Endometrial microvascular endothelial cells (primary cell): Measurements from ENCODE around the gene DIPK1C. TPM values are rescaled to one million over a fixed set of nuclear protein-coding genes. Genes with fewer than 3 reads are reported as not detected.
"Not testable (repeated sequence)": the region's sequence is repeated elsewhere in the genome, so short reads cannot be mapped to it uniquely, and the experiment has no call there.

Experiments used
- in situ Hi-C: cut with HindIII; loops from 2 replicates; pipeline ENCODE4 v1.10.0; 2017; ENCODE audit warnings: low sequenced_read_pairs, low pct_unique_long_range_greater_than_20kb; ENCODE audit errors: inconsistent ontology term
- total RNA-seq: library from RNA; depleted of rRNA; stranded (reverse); fragments of >200 nt; gene quantifications from one replicate; pipeline ENCODE4 v1.2.3, GENCODE V29; 2015; ENCODE audit errors: inconsistent ontology term

The DIPK1C gene
- not detected for total RNA-seq

GRCh38 chr18:74457043-74457724 lies at the start of gene DIPK1C:
Gene DIPK1C, minus strand, starts transcription at chr18:74457308. Its CDS starts 49 bp downstream, at chr18:74457259.
- in situ Hi-C loops: loop anchor here (25.0 kb wide), 1 partner anchor 270 kb away; no protein-coding TSS in a partner anchor

GRCh38 chr18:74506448-74507084 lies 49.5 kb upstream of the DIPK1C start:
- in situ Hi-C loops: no loop called here

DNA sequence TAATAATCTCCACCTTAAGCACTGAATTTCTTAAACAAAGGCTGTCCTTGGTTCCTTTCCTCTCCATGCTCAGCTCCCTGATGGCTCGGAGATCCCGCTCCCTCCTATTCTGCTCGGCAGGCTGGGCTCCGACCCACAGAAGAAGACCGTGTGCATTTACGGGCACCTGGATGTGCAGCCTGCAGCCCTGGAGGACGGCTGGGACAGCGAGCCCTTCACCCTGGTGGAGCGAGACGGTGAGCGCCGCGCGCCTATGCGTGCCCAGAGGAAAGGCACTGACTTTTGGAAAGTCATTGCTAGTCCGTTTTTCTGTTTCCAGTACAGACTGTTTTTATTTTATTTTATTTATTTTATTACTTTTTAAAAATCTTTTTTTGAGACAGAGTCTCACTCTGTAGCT lies 48.7 kb upstream of the DIPK1C start:
- in situ Hi-C loops: no loop called here

GRCh38 chr18:74503137-74503536 lies 46.0 kb upstream of the DIPK1C start:
- in situ Hi-C loops: no loop called here

- in situ Hi-C loops: no loop called here
Observed at GRCh38 chr18:74501386-74501785, 44.3 kb upstream of the DIPK1C start.

DNA sequence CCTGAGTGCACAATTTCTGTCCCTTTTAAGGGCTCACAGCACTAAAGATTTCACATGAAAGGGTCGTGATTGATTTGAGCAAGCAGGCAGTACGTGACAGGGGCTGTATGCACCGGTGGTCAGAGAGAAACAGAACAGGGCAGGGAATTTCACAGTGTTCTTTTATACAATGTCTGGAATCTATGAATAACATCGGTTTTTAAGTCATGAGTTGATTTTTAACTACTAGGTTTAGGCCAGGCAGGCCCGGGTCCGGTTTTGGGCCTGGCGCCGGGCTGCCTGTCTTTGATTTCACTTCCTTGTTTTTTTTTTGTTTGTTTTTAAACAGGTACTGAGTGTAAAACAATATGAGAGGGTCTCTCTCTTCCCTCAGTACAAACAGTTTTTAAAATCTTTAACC lies 43.7 kb upstream of the DIPK1C start:
- in situ Hi-C loops: not testable (repeated sequence)

DNA sequence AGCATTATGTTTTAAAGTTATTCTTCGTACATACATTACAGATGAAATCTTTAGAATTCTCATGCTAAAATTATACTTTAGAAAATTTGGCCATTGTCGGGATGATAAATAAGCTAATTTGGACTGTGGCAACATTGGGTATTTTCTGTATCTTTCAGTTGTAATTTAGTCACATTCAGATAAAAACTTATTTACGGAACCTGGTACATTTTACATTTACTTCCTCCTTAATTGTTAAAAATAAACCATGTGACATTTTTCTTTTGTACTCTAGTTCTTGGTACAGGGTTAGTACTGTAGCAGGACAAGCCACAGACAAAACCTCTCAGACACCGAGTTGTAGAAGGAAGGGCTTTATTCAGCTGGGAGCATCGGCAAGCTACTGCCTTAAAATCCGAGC lies 43.3 kb upstream of the DIPK1C start:
- in situ Hi-C loops: no loop called here

DNA sequence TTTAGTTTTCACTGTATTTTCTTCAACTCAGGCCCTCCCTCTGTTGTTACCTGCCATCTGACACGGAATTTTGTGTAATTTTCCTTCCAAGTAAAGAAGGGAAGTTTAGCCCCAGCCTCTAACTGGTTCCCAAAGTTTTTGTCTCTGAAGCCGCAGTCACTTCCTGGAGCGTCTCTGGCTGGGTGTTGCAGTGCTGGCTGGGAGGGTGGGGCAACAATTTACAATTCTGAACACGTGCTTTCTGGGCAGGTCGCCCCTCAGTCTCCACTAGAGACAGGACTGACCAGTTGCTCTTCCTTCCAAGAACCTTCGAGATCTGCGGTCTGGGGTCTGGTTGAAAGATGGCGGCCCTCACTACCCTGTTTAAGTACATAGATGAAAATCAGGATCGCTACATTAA lies 42.5 kb upstream of the DIPK1C start:
- in situ Hi-C loops: no loop called here

GRCh38 chr18:74498712-74499627 lies 41.9 kb upstream of the DIPK1C start:
- in situ Hi-C loops: no loop called here

- in situ Hi-C loops: no loop called here
Observed at GRCh38 chr18:74497778-74498177, 40.7 kb upstream of the DIPK1C start.

- in situ Hi-C loops: no loop called here
Observed at GRCh38 chr18:74497324-74497676, 40.2 kb upstream of the DIPK1C start.

GRCh38 chr18:74496508-74497323 lies 39.6 kb upstream of the DIPK1C start:
- in situ Hi-C loops: no loop called here

DNA sequence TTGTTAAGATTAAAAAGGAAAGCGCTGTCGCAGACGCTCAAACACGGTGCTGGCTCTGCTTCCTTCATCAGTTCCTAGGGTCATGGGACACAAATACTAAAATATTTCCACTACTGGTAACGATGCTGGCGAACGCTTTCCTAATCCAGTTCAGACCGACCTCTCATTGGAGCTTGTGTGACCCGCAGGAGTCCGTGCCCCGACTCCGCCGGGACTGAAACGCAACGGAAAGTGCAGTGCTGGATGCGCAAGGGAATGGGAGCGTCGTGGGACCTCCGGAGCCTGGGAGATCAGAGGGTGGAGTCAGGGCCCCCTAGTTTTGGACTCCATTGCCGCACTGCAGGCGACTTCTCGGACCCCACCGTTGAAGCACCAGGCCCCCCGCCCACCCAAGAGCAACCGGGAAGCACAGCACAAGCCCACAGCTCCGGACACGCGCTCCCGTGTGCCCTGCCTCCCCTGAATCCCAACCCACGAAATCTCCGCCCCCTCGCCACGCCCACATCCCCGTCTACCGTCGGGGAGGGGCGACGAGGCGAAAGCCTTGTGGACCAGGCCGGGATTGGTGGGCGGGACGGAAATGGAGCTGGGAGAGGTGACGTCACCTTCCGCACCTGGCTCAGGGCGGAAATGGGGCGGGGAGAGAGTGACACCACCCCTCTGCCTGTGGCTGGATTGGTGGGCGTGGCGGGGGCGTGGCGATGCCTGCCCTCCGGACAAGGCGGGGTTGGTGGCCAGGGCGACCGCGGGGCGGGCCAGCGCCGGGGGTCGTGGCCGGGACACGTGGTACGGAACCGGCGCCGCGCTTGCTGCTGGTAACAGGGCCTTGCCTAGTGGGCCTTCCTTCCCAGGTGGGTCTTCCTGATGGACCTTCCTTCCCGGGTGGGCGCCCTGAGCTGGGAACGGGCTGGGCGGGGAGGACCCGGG lies 38.7 kb upstream of the DIPK1C start, which contains the start of gene CNDP2:
Gene CNDP2 (plus strand): TSS at position 783 of the 927 bp plus-strand sequence. CDS start 3,611 bp downstream, outside the sequence.
- in situ Hi-C loops: no loop called here

DNA sequence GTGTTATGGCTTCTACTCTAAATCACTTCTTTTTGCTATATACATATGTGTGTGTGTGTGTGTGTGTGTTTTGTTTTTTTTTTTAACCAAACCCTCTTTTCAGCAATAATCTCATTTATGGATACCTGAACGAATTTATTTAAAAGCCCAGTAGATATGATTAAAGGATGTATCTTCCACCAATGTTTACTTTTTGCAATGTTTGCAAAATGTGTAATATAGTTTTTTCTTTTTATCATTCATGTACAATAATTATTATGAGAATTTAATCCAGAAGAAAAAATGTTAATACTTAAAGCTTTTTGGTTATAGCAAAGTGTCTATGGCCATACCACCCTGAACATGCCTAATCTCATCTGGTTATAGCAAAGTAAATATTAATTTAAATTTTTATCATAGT lies 37.4 kb upstream of the DIPK1C start:
- in situ Hi-C loops: no loop called here

- in situ Hi-C loops: no loop called here
Observed at GRCh38 chr18:74493689-74494088, 36.6 kb upstream of the DIPK1C start.

DNA sequence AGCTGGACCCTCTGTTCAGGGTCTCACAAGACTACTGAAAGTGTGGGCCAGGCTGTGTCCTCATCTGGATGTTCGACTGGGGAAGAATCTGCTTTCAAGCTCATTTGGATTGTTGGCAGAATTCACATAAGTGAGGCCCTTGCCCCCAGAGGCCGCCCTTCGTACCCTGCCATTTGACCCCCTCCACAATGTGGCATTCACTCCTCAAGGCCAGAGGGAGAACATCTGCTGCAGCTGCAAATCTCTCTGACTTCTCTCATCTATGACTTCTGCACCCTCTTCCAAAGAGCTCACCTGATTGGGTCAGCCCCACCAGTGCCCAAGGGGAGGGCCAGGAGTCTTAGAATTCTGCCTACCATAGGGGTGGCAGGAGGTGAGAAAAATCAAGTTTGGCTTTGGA lies 35.2 kb upstream of the DIPK1C start:
- in situ Hi-C loops: no loop called here

DNA sequence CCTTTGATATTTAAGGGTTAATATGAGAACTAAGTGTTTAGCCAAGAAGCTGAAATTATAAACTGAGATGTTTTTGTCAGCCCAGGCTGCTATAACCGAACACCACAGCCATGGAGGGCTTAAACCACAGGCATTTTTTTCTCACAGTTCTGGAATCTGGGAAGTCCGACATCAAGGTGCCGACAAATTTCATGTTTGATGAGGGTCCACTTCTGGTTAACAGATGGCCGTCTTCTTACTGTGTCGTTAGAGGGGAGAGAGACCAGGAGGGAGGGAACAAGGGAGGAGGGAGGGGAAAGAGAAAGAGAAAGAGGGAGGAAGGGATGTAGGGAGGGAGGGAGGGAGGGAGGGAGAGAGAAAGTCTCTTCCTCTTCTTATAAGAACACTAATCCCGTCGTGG lies 32.6 kb upstream of the DIPK1C start:
- in situ Hi-C loops: no loop called here

DNA sequence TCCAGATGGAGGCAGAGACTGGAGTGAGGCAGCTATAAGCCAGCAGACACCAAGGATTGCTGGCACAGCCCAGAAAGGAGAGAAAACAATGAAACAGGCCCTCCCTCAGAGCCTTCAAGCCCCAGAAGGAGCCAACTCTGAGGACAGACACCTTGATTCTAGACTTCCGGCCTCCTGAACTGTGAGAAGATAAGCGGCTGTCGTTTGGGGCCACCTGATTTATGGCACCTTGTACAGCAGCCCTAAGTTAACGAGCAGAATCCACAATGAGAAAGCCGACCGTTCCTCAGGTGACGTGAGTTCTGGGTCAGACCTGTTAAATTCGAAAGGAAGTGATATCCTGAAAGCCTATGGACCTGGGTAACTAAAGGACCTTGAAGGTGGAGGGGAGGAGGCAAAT lies 31.8 kb upstream of the DIPK1C start:
- in situ Hi-C loops: no loop called here
